ENCODE results near the gene DIRAS2. TPM values are rescaled to one million over a fixed set of nuclear protein-coding genes. Genes with fewer than 3 reads are reported as not detected.

Gene DIRAS2
- polyA plus RNA-seq, 1 donor (not counting 4 experiments of a cell fraction or from before 2014, with no cell fraction given) = not detected

DNA sequence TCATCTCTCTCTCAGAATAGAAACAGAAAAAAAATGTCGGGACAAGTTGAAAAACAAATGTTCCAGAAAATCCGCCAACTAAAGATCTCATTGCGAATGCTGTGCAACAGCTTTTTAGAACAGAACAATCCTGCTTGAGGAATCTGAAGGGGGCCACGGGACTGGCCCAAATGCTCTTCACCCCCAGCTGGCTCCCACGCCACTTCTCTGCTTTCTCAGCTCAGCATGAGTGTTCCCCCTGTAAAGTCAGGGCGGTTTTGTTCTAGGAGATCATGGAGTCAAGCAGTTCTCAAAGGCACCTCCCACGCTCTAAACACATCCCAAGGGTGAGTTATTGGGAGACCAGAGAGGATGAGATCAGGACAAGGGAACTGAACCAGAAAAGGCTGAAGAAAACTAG, 31.5 kb downstream of the DIRAS2 start:
- DNase-seq (ENCODE audit: low read depth, low spot score) (no peak), FAIRE-seq (no peak)
- Histone ChIP-seq H3K9ac (ENCODE audit: control insufficient read depth, extremely low read depth, insufficient read depth, low read length) (no peak overlapping the region), H3K4me3 (ENCODE audit: control insufficient read depth in 2 of 3, extremely low read depth in 1 of 3, insufficient read depth in 2 of 3, low read depth in 1 of 3, low read length in 3 of 3) (no peak overlapping the region), H3K4me2 (ENCODE audit: control insufficient read depth, extremely low read depth, insufficient read depth, low read depth, low read length) (no peak overlapping the region), H4K20me1 (ENCODE audit: control insufficient read depth, extremely low read depth, insufficient read depth, low read length) (no peaks in the 10 kb centered on the region), H3K4me1 (ENCODE audit: control insufficient read depth, extremely low read depth, insufficient read depth, low read length) (no peaks in the 10 kb centered on the region), H3K27ac (ENCODE audit: control insufficient read depth, insufficient read depth, low read length) (no peak overlapping the region), H3K9me1 (ENCODE audit: control insufficient read depth, extremely low read depth, insufficient read depth, low read length) (no peaks in the 10 kb centered on the region), H3K9me3 (ENCODE audit: control insufficient read depth, low read depth, low read length) (no peaks in the 10 kb centered on the region), H2AFZ (ENCODE audit: control insufficient read depth, low read length) (no peak overlapping the region), H3K36me3 (ENCODE audit: control insufficient read depth in 2 of 2, extremely low read depth in 1 of 2, insufficient read depth in 2 of 2, low read length in 2 of 2) (no peaks in the 10 kb centered on the region), H3K79me2 (ENCODE audit: control insufficient read depth, insufficient read depth, low read length) (no peaks in the 10 kb centered on the region), H3K27me3 (ENCODE audit: control insufficient read depth, extremely low read depth, insufficient read depth, low read length) (no peaks in the 10 kb centered on the region)
- TF ChIP-seq EZH2 (IDR thresholded peaks at IDR 0.05; ENCODE audit: low read length) = no peak
- TF ChIP-seq, protein P1, sequence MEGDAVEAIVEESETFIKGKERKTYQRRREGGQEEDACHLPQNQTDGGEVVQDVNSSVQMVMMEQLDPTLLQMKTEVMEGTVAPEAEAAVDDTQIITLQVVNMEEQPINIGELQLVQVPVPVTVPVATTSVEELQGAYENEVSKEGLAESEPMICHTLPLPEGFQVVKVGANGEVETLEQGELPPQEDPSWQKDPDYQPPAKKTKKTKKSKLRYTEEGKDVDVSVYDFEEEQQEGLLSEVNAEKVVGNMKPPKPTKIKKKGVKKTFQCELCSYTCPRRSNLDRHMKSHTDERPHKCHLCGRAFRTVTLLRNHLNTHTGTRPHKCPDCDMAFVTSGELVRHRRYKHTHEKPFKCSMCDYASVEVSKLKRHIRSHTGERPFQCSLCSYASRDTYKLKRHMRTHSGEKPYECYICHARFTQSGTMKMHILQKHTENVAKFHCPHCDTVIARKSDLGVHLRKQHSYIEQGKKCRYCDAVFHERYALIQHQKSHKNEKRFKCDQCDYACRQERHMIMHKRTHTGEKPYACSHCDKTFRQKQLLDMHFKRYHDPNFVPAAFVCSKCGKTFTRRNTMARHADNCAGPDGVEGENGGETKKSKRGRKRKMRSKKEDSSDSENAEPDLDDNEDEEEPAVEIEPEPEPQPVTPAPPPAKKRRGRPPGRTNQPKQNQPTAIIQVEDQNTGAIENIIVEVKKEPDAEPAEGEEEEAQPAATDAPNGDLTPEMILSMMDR (optimal IDR thresholded peaks at IDR 0.05 in 1 of 3, IDR thresholded peaks at IDR 0.05 in 1 of 3, conservative IDR thresholded peaks at IDR 0.05 in 1 of 3; ENCODE audit: extremely low read depth in 1 of 3, insufficient read depth in 2 of 3, low read length in 3 of 3) = no peak
- dilution Hi-C loops (cut with MboI; ENCODE audit: extremely low pct_ligation_motif_present, low sequenced_read_pairs) = no loop called here

GRCh38 chr9:90607701-90608516, 34.7 kb downstream of the DIRAS2 start:
- Histone ChIP-seq H3K9me3 (ENCODE audit: control insufficient read depth, low read depth, low read length) (no peaks in the 10 kb centered on the region), H3K9ac (ENCODE audit: control insufficient read depth, extremely low read depth, insufficient read depth, low read length) (no peak overlapping the region), H3K79me2 (ENCODE audit: control insufficient read depth, insufficient read depth, low read length) (no peaks in the 10 kb centered on the region), H3K27me3 (ENCODE audit: control insufficient read depth, extremely low read depth, insufficient read depth, low read length) (no peaks in the 10 kb centered on the region), H2AFZ (ENCODE audit: control insufficient read depth, low read length) (no peak overlapping the region), H3K4me2 (ENCODE audit: control insufficient read depth, extremely low read depth, insufficient read depth, low read depth, low read length) (no peak overlapping the region), H3K4me1 (ENCODE audit: control insufficient read depth, extremely low read depth, insufficient read depth, low read length) (no peaks in the 10 kb centered on the region), H3K27ac (ENCODE audit: control insufficient read depth, insufficient read depth, low read length) (no peak overlapping the region), H3K4me3 (ENCODE audit: control insufficient read depth in 2 of 3, extremely low read depth in 1 of 3, insufficient read depth in 2 of 3, low read depth in 1 of 3, low read length in 3 of 3) (no peak overlapping the region), H3K9me1 (ENCODE audit: control insufficient read depth, extremely low read depth, insufficient read depth, low read length) (no peaks in the 10 kb centered on the region), H4K20me1 (ENCODE audit: control insufficient read depth, extremely low read depth, insufficient read depth, low read length) (no peaks in the 10 kb centered on the region), H3K36me3 (ENCODE audit: control insufficient read depth in 2 of 2, extremely low read depth in 1 of 2, insufficient read depth in 2 of 2, low read length in 2 of 2) (no peaks in the 10 kb centered on the region)
- DNase-seq (ENCODE audit: low read depth, low spot score) (no peak), FAIRE-seq (no peak)
- TF ChIP-seq, protein P1 (optimal IDR thresholded peaks at IDR 0.05 in 1 of 3, IDR thresholded peaks at IDR 0.05 in 1 of 3, conservative IDR thresholded peaks at IDR 0.05 in 1 of 3; ENCODE audit: extremely low read depth in 1 of 3, insufficient read depth in 2 of 3, low read length in 3 of 3) = no peak
- no peak for TF ChIP-seq EZH2 (IDR thresholded peaks at IDR 0.05; ENCODE audit: low read length)
- dilution Hi-C loops (cut with MboI; ENCODE audit: extremely low pct_ligation_motif_present, low sequenced_read_pairs) = no loop called here

All from keratinocyte (primary cell).